Stimulated activated CD8-positive, alpha-beta memory T cell treated with anti-CD3 and anti-CD28 coated beads, Interleukin-4, amount 100 ng/mL, for 1 hour (primary cell): Measurements from ENCODE around the gene VNN1.

ENCODE experiments used
- DNase-seq, 2 donors: peaks; one replicate each; pipeline ENCODE4 v3.0.0-alpha.2; 2020; ENCODE audit warnings: low read depth in 2 of 2, low spot score in 1 of 2

Gene VNN1, protein sequence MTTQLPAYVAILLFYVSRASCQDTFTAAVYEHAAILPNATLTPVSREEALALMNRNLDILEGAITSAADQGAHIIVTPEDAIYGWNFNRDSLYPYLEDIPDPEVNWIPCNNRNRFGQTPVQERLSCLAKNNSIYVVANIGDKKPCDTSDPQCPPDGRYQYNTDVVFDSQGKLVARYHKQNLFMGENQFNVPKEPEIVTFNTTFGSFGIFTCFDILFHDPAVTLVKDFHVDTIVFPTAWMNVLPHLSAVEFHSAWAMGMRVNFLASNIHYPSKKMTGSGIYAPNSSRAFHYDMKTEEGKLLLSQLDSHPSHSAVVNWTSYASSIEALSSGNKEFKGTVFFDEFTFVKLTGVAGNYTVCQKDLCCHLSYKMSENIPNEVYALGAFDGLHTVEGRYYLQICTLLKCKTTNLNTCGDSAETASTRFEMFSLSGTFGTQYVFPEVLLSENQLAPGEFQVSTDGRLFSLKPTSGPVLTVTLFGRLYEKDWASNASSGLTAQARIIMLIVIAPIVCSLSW

DNA sequence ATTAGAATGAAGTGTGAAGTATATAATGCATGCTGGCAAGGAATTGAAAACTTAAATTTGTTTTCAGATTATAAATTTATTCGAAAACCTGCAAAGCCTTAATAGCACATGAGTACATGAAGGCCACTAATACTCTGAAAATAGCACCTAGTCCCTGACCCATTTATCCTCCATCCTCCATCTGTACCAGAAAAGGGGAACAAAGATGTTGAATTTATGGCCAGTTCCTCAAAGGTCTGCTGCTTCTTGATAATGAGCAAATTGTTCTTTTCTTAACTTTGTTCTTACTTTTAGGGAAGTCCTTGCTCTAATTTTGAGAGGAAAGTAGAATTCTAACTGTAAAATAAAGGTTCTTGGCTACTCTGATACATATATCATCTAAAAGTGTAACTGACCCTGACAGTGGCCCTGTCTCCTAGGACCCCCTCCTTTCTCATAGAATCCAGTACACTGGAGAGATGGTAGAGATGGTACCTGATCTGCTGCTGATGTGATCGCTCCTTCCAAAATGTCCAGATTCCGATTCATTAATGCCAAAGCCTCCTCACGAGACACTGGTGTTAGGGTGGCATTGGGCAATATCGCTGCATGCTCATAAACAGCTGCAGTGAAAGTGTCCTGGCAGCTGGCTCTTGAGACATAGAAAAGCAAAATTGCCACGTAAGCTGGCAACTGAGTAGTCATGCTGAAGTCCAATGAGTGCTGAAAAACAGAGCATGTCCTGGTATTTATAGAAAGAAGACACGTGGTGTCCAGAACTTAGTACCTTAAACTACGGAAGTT, at the start of gene VNN1:
Gene VNN1 (minus strand): TSS at position 704 of the 783 bp plus-strand sequence. CDS start 20 bp downstream, at position 684.
- no peak for DNase-seq

DNA sequence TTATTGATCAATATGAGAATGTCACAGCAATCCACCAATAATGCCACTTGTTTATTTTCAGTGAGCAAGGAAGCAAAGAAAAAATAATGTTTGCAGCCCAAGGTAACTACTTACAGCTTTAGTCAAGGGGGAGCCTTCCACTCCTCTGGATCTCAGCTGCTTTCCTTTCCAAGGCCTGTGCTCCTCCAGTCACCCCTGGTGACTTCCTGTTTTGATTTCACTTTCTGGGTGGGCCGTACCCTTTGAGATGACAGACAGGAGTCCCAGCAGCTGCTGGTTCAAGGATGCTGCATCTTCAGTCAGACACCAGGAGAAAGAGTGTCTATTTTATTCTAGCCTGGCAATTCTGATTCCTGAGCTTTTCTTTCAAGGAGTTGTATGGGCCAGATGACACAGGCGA, 49.4 kb upstream of the VNN1 start:
- peak in 1 of 2 donors; percentile 10 for DNase-seq

DNA sequence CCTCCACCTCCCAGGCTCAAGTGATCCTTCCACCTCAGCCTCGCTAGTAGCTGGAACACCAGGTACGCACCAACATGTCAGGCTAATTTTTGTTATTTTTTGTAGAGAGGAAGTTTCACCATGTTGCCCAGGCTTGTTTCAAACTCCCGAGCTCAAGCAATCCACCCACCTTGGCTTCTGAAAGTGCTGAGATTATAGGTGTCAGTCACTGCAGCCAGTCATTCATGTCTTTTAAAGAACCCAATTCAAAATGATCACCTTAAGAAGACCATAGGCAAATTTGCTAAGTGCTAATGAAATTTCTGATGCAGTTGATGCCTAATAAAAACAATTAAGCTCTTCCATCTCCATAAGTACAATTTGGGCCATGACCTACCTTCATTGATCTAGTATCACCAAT, 46.4 kb upstream of the VNN1 start:
- DNase-seq = no peak

DNA sequence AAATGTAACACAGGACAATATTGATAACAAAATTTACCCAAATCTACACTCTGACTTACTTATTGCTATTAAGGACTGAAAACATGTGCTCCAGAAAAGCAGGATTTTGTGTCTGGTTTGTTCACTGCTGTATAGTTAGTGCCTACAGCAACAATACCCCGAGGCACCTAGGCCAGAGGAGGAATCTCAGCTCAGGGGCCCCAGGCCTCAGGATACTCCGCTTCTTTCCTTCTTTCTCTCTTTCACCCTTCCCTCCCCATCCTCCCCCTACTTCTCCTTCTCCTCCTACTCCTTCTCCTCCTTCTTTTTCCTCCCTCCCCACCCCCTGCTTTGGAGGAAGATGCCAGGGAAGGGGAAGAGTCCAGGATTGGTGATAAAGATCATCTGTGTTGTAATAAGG, 44.8 kb upstream of the VNN1 start:
- DNase-seq = no peak

DNA sequence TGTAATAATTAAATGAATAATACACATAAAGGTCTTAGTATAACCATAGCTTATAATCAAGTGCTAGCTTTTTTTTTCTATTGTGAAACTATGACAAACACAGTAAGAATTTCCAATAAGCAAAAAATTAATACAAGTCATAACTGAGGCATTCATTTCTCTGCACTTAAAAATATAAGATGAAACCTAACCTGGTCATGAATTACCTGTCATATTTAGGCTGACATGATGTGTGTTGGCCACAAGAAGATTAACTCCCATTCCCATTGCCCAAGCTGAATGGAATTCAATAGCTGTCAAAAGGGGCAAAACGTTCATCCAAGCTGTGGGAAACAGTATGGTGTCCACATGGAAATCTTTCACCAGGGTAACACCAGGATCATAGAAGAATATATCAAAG, 38.4 kb upstream of the VNN1 start:
- DNase-seq = no peak

DNA sequence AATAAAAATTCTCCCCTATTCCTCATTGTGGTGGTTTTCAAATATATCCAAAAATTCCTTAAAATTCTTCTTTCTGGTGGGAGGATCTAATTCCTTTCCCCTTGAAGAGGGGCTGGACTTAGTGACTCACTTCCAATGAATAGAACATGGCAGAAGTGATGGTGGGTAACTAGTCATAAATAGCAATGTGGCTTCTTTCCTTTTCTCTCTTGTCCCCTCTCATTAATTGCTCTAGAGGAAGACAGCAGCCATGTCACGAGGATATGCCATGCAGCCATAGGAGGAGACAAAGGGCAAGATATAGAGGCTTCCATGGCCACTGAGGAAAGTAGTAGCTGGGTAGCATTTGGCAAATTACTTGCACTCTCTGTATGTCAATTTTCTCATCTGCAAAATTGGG, 38.0 kb upstream of the VNN1 start:
- DNase-seq = no peak

DNA sequence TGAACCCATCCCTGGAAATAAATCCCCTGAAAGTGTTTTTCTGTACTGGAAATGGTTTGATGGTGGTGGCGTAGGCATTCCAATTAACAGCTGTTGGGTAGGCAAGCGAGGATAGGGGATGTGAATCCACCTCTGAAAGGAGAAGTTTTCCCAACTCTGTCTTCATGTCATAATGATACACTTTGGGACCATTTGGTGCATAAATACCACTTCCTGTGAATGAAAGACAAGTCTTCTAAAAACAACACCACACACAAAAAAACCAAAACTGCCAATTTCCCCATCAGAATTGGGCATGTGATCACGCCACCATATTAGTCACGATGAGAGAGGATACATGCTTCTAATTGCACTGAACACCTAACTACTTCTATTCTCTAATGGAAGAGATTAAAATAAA, 37.5 kb upstream of the VNN1 start:
- no peak for DNase-seq

DNA sequence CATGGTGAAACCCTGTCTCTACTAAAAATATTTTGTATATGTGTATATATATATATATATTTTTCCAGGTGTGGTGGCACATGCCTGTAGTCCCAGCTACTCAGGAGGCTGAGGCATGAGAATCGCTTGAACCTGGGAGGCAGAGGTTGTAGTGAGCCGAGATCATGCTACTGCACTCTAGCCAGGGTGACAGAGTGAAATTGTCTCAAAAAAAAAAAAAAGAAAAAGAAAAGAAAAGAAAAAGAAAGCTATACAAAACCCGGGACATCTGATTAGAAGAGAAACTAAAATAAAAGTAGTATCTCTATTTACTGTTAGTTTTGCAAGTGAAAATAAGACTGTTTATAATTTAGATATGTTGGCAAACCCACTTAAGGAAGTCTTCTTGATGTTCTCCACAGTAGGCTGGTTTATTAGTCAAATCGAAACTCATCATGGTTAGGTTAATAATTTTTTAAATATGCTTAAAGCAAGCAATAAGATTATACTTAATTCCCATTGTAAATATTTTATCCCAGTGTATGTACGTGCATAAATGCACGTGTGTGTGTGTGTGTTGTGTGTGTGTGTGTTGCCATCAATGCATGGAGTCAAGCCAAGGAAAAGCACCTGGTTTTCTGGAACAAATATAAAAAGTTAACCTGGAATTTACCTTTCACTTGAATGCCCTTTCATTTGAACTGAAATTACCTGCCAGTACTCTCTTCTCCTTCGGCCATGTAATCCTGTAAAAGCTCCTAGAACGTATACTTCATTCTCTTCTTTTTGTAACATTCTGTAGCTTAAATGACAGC, 36.8 kb upstream of the VNN1 start:
- no peak for DNase-seq

DNA sequence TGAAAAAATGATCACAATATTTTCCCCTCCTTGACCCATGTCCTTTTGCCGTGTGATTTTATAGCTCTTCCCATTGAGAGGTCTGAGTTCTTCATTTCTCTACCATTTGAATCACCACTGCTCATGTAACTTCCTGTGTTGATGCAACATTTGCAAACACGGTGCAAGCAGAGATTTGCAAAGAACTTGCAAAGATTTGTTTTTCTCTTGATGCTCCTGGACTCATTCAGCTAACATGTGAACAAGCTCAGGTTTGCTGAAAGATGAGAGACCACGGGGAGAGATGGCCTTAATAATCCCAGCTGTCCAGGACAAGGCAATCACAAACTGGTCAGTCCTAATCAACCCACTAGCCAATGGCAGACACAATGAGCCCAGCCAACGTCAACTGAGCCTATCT, 35.3 kb upstream of the VNN1 start:
- no peak for DNase-seq

DNA sequence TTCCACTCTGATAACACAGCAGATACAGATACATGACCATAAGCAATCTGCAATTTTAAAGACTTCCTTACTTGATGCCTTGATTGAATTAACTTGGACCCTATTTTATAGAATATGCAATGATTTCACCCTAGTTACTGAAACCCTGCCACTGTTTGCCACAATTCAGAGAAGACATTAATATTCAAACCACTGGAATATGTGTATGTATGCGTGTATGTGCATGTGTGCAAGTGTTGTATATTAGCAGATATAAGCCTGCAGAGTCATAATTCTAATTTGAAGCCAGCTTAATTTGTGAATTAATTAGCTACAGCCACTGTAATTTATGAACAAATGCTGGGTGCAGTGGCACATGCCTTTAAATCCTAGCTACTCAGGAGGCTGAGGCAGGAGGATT, 34.6 kb upstream of the VNN1 start:
- DNase-seq = no peak

DNA sequence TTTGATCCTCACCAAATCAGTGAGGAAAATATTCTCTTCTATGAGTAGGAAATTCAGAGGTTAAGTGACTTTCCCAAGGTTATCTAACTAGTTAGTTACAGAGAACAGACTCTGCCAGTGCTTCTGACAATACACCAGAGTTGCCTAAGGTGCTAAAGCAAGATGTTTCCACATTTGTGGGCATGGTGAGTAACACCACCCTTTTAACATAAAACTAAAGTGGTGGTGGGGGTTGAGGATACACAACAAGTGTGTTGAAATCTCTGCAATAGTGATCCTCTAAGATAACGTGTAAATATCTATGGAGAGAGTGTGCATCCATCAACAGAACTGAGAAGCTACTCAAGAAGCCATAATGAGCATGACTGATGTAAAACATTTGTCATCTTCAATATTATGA, 32.2 kb upstream of the VNN1 start:
- DNase-seq = no peak

DNA sequence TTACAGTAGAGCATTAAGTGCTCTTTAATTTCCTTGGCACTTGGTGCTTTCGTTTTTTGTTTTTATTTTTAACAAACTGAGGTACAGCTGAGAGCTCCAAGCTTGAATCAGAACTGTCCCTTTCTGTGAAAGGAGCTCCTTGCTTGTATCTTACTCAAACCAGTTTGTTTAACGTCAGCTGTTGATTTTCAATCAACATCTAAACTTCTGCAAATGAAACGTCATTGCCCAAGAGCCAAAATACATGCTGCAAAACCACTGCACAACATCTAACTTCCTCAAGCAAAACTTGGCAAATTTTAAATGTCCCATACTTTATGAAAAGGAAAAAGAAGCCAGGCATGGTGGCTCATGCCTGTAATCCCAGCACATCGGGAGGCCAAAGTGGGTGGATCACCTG, 28.6 kb upstream of the VNN1 start:
- DNase-seq = no peak

DNA sequence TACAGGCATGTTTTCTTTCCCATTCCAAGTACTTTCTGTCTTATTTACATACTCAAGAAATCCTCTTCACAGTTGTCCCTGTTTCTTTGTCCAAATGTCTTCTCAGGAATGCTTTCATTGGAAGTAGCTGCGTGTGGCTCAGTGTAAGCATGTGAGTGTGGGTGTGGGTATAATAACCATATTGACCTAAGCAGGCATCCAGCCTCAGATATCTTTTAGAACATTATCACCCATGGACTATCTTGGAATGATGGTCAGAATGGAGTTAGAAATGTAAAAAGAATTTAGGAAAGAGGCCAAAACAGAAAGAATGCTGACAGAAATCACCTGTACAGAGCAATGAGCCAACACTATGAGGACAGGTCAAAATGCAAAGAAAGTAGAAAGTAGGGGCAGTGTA, 27.4 kb upstream of the VNN1 start:
- no peak for DNase-seq

DNA sequence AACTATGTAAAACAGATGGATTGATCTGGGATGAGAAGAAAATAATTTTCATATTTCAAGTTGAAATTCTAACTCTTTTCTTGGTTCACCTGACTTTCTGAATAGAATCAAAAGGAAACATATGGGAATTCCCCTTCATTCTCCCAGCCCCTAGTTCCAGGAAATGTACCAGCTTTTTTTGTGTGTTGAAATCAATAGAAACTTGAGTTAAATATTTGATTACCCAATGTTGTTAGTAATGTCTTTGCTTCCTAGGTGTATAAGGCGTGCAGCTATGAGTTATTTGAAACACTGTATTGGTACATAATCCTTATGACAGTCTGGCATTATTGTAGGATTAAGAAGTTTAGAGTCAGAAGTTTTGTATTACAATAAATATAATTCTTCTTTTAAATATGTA, 22.4 kb upstream of the VNN1 start:
- DNase-seq = no peak

DNA sequence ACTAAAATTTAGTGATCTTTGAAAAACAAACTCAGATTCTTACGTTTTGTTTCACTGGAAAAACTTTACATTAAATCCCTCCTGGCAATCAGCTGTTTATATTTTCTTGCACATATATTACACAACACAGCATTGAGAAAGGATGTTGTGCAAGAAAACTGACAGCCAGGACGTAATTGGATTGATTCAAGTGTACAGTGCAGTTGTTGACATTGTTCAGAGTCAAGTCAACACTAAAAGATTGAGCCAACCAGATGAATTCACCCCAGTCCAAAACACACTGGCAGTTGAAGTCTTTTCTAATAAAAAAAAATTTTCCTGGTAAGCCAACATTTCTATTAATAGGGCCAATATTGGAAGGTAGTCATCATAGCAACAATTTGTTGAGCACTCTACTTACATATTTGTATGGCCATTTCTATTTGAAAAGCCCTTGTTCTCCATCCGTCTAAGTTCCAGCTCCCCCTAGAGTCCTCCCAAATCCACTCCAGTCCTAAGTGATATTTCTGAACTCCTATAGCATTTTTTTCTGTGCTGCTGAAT, 20.9 kb upstream of the VNN1 start:
- no peak for DNase-seq

DNA sequence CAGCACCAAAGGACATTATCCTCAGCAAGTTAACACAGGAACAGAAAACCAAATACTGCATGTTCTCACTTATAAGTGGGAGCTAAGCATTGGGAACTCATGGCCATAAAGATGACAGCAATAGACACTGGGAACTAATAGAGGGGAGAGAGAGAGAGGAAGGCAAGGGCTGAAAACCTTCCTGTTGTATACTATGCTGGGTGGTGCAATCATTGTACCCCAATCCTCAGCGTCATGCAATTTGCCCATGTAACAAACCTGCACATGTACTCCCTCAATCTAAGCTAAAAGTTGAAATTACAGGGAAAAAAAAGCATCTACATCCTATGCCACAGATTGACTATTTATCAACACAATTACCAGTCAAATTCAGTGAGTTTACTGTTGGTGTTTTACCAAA, 20.0 kb upstream of the VNN1 start:
- DNase-seq = no peak

DNA sequence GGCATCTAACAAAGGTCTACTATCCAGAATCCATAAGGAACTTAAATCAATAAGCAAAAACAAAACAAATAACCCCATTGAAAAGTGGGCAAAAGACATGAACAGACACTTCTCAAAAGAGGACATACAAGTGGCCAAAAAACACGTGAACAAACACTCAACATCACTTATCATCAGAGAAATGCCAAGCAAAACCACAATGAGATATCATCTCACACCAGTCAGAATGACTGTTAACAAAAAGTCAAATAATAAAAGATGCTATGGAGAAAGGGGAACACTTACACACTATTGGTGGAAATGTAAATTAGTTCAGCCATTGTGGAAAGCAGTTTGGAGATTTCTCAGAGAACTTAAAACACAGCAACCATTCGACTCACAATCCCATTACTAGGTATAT, 19.4 kb upstream of the VNN1 start:
- no peak for DNase-seq

DNA sequence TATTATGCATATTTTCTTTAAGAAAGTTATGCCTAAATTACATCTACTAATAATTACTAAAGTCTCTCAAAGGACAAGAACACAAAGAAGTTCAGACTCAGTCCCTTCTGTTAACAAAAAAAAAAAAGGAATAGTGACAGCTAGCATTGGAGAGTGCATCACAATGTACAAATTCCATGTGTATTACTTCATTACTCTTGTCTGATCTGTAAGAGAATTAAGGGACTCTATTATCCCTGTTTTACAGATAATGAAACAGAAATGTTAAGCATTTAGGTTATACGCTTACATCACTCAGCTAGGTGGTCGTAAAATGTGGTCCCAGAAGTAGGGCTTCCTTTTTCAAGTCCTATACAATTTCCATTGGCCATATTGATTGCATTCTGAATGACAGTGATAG, 17.2 kb upstream of the VNN1 start:
- no peak for DNase-seq

DNA sequence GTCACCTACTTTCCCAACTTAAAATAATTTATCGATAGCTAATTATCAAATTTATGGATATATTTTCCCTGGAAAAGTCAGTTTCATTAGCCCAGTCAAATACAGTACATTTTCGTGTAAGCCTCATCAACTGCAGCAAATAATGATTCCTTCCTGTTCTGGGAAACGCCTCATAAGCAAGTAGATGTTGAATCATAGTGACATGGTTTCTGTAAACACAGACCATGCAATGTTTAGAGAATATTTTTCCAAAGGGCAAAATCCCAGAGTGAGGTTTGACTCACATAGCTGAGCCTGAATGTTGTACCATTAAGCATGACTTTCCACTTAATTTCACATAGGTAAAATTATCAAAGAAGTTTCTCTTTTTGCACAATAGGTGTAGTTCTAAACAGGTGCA, 16.7 kb upstream of the VNN1 start:
- DNase-seq = no peak

DNA sequence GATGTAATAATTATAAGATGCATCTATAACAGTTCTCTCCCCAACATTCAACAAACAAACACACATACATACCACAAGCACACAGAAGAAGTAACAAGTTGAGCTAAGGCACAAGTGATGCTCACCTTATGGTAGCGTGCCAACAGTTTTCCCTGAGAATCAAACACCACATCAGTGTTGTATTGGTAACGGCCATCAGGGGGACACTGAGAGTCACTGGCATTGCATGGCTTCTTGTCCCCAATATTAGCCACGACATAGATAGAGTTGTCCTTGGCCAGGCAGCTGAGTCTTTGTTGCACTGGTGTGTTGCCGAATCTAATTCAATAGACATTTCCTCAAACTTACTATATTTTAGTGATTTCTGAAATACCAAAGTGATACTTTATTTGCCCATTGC, 14.8 kb upstream of the VNN1 start:
- DNase-seq = no peak

DNA sequence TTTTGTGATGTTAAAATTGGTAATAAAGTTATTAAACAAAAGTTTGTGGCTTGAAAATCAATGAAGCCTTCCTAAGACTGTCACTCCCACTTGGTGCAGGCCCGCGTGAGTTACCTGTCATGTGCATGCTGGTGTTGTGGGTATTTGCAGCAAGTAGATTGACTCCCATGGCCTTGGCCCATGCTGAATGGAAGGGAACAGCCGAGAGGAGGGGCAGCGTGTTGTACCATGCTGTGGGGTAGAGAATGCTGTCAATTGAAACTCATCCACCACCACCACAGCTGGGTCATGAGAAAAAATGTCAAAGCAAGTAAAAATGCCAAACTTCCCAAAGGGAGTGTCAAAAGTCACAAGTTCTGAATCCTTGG, 12.7 kb upstream of the VNN1 start:
- DNase-seq = no peak
